HG02943 (cell line): ENCODE measurements around the gene P2RX4.
"Not testable (repeated sequence)": the region's sequence is repeated elsewhere in the genome, so short reads cannot be mapped to it uniquely, and the experiment has no call there.

Experiments used
- ATAC-seq: cut with Tn5 transposase; IDR thresholded peaks from one replicate; pipeline ENCODE4 v1.9.1; 2021; ENCODE audit warnings: mild to moderate bottlenecking, low read depth, moderate library complexity; ENCODE audit not compliant: unreplicated experiment

Gene P2RX4

DNA sequence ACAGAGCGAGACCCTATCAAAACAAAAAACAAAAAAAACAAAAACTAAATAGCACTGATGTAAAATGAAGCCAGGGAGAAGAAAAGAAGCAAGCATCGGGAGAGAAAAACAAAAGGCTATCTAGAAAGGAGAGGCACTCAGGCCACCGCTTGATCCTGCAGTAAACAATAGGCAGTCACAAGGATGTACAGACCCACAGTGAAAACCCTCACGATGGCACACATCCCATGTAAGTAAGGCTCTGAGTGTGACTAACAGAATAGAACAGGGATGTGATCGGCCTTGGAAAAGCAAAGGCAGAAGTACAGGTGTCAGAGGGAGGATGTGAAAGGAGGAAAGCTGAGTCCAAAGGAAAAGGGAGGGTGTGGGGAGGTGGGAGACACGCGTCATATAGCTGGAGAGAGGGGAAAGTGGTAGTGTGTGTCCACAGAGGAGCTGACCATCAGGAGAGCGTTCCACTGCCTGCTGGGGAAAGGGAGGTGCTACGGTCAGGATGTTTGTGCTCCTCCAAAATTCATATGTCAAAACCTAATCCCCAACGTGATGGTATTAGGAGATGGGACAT is 55.1 kb downstream of the P2RX4 start:
- no peak for ATAC-seq

- no peak for ATAC-seq
Observed at GRCh38 chr12:121267822-121268221, 57.9 kb downstream of the P2RX4 start.

- ATAC-seq = no peak
Observed at GRCh38 chr12:121273364-121273896, 63.5 kb downstream of the P2RX4 start.

DNA sequence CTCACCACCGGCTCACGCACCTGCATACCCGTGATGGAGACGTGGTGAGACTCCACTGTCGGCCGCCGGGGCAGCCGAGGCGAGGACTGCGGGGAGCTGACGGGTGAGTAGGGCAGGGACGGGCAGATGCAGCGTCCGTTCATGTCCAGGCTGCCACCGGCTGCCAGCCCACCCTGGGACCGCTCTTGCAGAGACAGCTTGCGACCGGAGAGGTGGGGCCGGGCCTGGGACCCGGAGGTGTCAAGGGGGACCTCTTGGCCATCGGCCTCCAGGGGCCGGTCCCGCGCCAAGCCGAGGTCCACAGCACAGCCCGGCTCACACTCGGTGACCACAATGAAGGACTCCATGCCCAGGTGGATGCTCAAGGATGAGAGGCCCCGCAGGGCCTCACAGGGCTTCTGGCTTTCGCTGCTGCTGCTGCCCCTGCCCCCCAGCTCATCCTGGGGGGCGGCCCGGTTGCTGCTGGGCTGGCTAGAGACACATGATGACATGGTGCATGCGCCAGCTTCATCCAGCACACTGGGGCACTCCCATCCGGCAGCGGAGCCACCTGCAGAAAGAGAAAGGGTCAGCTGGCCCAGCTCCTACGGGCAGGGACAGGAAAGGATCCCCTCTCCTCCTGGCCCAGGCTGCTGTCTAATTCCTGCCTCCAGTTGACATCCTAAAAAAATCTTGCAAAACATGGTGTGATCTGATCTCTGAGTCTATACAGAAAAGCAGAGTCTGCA is 64.3 kb downstream of the P2RX4 start:
- ATAC-seq = no peak

- no peak for ATAC-seq
Observed at GRCh38 chr12:121277374-121277759, 67.4 kb downstream of the P2RX4 start.

- no peak for ATAC-seq
Observed at GRCh38 chr12:121278169-121279070, 68.5 kb downstream of the P2RX4 start.

- no peak for ATAC-seq
Observed at GRCh38 chr12:121279071-121279375, 69.1 kb downstream of the P2RX4 start.

GRCh38 chr12:121279507-121279915 is 69.6 kb downstream of the P2RX4 start:
- ATAC-seq = no peak

DNA sequence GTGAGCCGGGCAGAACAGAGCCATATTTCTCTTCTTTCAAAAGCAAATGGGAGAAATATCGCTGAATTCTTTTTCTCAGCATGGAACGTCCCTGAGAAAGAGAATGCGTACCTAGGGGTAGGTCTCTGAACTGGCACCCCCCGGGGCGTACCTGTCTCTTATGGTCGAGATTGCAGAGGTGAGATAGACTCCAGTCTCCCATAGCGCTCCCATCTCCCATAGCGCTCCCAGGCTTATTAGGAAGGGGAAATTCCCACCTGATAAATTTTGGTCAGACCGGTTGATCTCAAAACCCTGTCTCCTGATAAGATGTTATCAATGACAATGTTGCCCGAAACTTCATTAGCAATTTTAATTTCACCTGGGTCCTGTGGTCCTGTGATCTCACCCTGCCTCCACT is 70.6 kb downstream of the P2RX4 start:
- ATAC-seq = not testable (repeated sequence)

- not testable (repeated sequence) for ATAC-seq
Observed at GRCh38 chr12:121281116-121281515, 71.2 kb downstream of the P2RX4 start.

GRCh38 chr12:121282072-121282742 is 72.3 kb downstream of the P2RX4 start:
- ATAC-seq = no peak

GRCh38 chr12:121282910-121283309 is 73.0 kb downstream of the P2RX4 start:
- not testable (repeated sequence) for ATAC-seq

DNA sequence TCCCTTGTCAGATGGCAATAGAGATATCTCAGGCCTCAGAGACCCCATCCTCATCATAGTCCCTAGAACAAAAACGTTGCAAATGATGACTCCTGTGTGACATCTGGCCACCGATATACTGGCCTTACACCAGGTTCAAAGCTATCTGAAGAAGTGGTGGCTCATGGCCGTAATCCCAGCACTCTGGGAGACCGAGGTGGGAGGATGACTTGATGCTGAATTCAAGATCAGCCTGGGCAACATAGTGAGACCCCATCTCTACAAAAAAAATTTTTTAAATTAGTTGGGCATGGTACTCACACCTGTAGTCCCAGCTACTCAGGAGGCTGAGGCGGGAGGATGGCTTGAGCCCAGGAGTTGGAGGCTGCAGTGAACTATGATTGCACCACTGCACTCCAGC is 73.5 kb downstream of the P2RX4 start:
- no peak for ATAC-seq
